GM21528 (cell line): Measurements from ENCODE around the gene USH2A.

Source experiments
- ATAC-seq: cut with Tn5 transposase; IDR thresholded peaks from one replicate; pipeline ENCODE4 v1.9.1; 2021; ENCODE audit warnings: mild to moderate bottlenecking, moderate library complexity; ENCODE audit not compliant: unreplicated experiment, low FRiP score

Gene USH2A

GRCh38 chr1:216144661-216145450, 278.4 kb downstream of the USH2A start:
- no peak for ATAC-seq

DNA sequence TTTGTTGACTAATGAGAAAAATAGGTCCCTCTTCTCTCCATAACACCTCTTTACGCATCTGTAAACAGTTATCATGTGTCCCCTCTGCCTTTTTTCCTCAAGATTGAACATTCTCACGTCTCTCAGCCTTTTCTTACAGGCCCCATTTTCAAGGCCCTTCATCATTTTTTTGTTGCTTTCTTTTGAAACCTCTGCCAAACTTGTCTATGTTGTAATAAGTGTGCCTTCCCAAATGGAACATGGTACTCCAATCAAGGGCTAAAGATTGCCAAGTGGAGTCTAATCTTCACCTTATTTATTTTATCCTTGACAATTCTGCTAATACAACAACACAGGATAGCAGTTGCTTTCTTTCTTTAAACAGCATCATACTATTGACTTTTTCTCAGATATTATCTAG, 280.3 kb downstream of the USH2A start:
- no peak for ATAC-seq

- ATAC-seq: no peak
Observed at GRCh38 chr1:216140730-216141524, 282.3 kb downstream of the USH2A start.

GRCh38 chr1:216124192-216124781, 299.0 kb downstream of the USH2A start:
- ATAC-seq: no peak

GRCh38 chr1:216123446-216124191, 299.6 kb downstream of the USH2A start:
- no peak for ATAC-seq

DNA sequence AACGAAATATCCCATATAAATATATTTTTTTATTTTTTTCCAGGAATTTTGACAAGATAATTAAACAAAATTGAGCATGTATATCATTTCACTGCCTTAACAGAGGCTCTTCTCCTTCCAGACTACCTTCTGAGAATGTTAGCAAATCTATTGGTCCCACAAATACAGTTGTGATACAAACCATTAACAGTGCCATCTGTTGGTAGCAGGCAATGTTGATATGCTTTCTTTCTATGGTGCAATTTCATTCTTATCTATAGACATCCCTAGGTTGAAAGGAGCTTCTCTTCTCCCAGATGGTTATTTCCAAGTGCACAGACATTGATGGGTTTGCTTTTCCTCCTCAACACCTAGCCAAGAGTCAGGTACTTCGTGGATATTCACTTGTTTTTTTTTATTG, 303.6 kb downstream of the USH2A start:
- no peak for ATAC-seq

- ATAC-seq: no peak
Observed at GRCh38 chr1:216114180-216114579, 309.1 kb downstream of the USH2A start.

DNA sequence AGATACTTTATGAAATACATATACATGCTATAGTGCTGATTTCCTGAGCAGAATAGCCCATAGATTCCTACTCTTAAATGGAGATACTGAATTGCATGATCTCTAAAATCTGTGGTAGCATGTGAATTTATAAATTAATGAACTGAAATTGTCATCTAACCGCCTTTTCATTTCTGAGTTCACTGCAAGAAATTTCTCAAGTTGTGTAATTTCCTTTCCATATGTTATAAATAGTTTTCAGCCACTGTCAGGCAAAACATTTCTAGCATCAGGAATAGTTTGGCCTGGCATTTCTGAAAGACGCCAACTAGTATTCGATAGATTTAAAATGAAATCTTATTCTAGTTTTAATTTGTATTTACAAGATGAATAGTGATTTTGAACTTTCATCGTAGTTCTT, 310.1 kb downstream of the USH2A start:
- ATAC-seq: no peak

DNA sequence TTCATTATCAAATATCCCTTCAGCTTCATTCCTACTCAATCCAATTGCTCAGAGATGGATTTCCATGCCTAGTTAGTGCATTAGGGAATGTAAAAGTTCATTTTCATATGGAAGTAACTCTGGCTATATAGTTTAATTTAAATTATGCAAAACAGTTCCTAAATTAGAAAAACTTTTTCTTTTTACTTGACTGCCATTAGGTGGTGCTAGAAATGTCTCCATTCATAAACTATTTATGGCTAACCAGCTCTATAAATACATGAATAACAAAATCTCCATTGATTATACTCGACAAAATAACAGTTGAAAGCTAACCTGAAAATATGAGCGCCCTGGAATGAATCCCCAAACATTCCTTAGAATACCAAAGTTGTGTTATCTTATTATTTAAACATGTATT, 311.4 kb downstream of the USH2A start:
- ATAC-seq: no peak

DNA sequence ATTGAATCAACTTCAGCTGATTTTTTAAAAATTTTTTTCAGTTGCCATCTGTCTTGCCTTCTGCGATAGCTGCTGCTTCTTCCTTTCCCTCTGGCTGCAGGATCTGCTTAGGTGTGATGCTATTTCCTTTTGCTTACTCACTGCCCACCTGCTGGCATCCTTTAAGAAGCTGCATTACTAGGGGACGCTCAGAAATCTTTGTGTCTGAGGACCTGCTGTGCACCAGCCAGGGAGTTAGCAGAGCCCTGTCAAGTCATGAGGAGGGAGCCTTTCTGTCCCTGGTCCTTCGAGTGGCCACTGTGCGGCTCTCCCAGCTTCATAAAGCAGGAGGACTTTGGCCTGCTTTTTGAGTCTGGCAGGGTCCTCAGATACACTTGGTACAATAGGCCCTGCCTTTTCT, 327.8 kb downstream of the USH2A start:
- ATAC-seq: no peak

GRCh38 chr1:216090556-216090955, 332.7 kb downstream of the USH2A start:
- ATAC-seq: no peak

GRCh38 chr1:216086678-216087077, 336.6 kb downstream of the USH2A start:
- ATAC-seq: no peak

GRCh38 chr1:216081445-216081844, 341.8 kb downstream of the USH2A start:
- ATAC-seq: no peak

DNA sequence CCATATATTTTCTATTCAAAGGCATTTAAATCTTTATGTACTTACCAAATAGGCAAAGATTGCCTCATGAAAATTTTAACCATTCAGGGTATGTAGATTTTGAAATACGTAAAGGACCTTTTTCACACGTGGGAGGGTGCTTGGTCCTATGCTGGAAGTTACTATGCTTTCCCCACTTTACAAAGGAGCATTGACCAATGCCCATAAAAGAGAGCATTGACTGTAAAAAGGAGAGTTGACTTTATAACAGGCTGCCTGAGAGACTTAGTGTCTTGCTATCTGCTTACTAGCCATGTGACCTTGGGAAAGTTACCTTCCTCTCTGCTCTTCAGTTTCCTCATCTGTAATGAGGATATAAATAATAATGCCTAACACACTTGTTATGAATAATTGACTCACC, 346.5 kb downstream of the USH2A start:
- no peak for ATAC-seq

DNA sequence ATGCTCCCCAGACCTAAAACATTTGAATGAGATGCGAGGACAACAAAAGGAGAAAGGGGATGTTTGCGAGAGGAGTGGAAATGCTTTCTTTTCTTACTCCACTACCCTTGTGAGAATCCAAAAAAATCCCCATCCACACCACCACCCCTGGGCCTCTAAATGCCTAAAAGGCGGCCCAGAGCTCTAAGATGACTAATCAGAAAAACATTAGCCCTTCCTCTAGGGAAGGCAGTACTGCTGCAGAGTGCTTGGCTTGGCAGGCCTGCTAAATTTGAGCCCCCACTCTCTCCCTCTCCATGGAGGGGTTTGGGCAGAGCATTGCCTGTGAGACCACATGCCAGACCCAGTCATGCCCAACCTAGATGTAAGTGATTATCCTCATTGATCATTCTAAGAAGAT, 347.9 kb downstream of the USH2A start:
- no peak for ATAC-seq

- ATAC-seq: no peak
Observed at GRCh38 chr1:216073793-216074595, 349.3 kb downstream of the USH2A start.

- ATAC-seq: no peak
Observed at GRCh38 chr1:216071262-216071661, 352.0 kb downstream of the USH2A start.

DNA sequence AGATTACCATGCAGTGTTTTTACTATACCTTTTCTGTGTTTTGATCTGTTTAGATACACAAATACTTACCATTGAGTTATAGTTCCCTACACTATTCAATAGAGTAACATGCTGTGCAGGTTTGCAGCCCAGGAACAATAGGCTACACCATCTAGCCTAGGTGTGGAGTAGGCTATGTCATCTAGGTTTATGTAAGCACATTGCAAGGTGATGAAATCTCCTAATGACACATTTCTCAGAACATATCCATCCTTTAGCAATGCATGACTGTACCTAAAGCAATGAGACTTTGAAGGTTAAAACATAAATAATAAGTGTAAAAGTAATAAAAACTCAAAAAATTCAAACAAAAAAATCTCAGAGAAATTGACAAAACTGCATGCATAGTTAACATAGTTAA, 358.6 kb downstream of the USH2A start:
- ATAC-seq: no peak

DNA sequence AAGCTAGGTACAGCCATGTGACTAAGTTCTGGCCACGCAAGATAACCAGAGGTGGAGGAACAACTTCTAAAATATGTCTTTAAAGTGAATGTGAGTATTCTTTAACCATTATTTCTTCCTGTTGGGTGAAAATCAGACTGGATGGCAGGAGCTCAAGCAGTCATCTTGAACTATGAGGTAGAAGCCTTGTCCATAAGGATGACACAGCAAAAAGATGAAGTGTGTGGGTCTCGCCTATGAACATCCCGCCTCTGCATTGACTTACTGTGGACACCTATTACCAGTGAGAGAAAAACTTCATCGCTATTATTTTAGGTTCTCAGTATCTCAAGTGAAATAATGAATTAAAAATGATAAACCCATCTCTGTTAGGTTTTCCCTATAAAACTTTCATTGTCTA, 365.3 kb downstream of the USH2A start:
- ATAC-seq: no peak

DNA sequence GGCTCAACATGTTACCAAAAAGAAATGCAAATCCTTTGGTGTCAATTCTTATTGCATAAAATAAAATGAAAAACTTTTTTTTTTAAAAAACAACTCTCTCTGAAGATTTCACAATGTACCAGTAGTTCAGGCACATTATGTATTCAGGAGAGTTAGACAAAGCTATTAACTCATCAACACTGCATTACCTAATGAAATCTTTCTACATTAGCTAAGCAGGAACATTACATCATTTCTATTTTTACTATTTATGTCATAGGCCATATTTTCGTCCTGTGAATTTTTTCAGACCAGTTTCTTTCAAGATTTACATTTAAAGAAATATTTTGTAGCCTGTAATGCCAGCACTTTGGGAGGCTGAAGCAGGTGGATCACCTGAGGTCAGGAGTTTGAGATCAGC, 366.2 kb downstream of the USH2A start:
- ATAC-seq: no peak
